ENCODE measurements around the gene BLOC1S3. TPM values are rescaled to one million over a fixed set of nuclear protein-coding genes. Genes with fewer than 3 reads are reported as not detected.

BLOC1S3 gene
- total and polyA plus RNA-seq, 2 of the 13 experiments (the other 11 are each of a cell fraction or from before 2014, with no cell fraction given) = 4.3 to 4.8 TPM

- TF ChIP-seq ZNF317 (CRISPR knock-in tag; IDR thresholded peaks at IDR 0.05) (no peak), NKX3-1 (CRISPR knock-in tag; IDR thresholded peaks at IDR 0.05) (no peak), ZKSCAN1 (IDR thresholded peaks at IDR 0.05; ENCODE audit: low read length) (no peak), PBX2 (CRISPR knock-in tag; IDR thresholded peaks at IDR 0.05) (no peak), TCF7L2 (IDR thresholded peaks at IDR 0.05; ENCODE audit: low read depth, low read length) (no peak), RARG (CRISPR knock-in tag; IDR thresholded peaks at IDR 0.05; ENCODE audit: low read depth) (no peak), ZNF616 (CRISPR knock-in tag; IDR thresholded peaks at IDR 0.05; ENCODE audit: low read depth) (no peak), NR1H2 (CRISPR knock-in tag; IDR thresholded peaks at IDR 0.05; ENCODE audit: borderline replicate concordance, low read depth) (no peak), ZNF224 (CRISPR knock-in tag; IDR thresholded peaks at IDR 0.05) (no peak), MAF1 (CRISPR knock-in tag; IDR thresholded peaks at IDR 0.05; ENCODE audit: borderline replicate concordance) (no peak), RAD21 (CRISPR knock-in tag; IDR thresholded peaks at IDR 0.05) (peak; percentile 84), ZNF468 (CRISPR knock-in tag; IDR thresholded peaks at IDR 0.05) (no peak), DPF2 (CRISPR knock-in tag; IDR thresholded peaks at IDR 0.05; ENCODE audit: borderline replicate concordance, low read depth) (no peak), ZNF781 (CRISPR knock-in tag; IDR thresholded peaks at IDR 0.05; ENCODE audit: borderline replicate concordance, not compliant biosample characterization) (no peak), RBFOX2 (IDR thresholded peaks at IDR 0.05; ENCODE audit: low read depth, low read length) (no peak), PRDM15 (CRISPR knock-in tag; IDR thresholded peaks at IDR 0.05) (no peak), FOXC1 (CRISPR knock-in tag; IDR thresholded peaks at IDR 0.05; ENCODE audit: borderline replicate concordance) (no peak), SMARCE1 (IDR thresholded peaks at IDR 0.05; ENCODE audit: borderline replicate concordance) (no peak), ZFAT (CRISPR knock-in tag; conservative IDR thresholded peaks at IDR 0.05) (no peak)
- TF ChIP-seq, protein P1, sequence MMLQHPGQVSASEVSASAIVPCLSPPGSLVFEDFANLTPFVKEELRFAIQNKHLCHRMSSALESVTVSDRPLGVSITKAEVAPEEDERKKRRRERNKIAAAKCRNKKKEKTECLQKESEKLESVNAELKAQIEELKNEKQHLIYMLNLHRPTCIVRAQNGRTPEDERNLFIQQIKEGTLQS (CRISPR knock-in tag; IDR thresholded peaks at IDR 0.05) = no peak
- TF ChIP-seq, protein P2, sequence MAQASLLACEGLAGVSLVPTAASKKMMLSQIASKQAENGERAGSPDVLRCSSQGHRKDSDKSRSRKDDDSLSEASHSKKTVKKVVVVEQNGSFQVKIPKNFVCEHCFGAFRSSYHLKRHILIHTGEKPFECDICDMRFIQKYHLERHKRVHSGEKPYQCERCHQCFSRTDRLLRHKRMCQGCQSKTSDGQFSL (CRISPR knock-in tag; IDR thresholded peaks at IDR 0.05) = no peak
- TF ChIP-seq, protein P3, sequence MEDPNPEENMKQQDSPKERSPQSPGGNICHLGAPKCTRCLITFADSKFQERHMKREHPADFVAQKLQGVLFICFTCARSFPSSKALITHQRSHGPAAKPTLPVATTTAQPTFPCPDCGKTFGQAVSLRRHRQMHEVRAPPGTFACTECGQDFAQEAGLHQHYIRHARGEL (CRISPR knock-in tag; IDR thresholded peaks at IDR 0.05) = no peak
Observed at GRCh38 chr19:45200568-45200967, 22.0 kb downstream of the BLOC1S3 start (continued).

Data from HepG2 (cell line).